Hematopoietic multipotent progenitor cell treated with erythropoietin and hydrocortisone succinate and interleukin-3 and kit ligand, for 8 days (in vitro differentiated cells): ENCODE results near the gene WDPCP.
"Not testable (repeated sequence)": the region's sequence is repeated elsewhere in the genome, so short reads cannot be mapped to it uniquely, and the experiment has no call there.

Experiments
- DNase-seq: peaks from one replicate; pipeline ENCODE4 v3.0.0-alpha.2; 2015

WDPCP gene, protein sequence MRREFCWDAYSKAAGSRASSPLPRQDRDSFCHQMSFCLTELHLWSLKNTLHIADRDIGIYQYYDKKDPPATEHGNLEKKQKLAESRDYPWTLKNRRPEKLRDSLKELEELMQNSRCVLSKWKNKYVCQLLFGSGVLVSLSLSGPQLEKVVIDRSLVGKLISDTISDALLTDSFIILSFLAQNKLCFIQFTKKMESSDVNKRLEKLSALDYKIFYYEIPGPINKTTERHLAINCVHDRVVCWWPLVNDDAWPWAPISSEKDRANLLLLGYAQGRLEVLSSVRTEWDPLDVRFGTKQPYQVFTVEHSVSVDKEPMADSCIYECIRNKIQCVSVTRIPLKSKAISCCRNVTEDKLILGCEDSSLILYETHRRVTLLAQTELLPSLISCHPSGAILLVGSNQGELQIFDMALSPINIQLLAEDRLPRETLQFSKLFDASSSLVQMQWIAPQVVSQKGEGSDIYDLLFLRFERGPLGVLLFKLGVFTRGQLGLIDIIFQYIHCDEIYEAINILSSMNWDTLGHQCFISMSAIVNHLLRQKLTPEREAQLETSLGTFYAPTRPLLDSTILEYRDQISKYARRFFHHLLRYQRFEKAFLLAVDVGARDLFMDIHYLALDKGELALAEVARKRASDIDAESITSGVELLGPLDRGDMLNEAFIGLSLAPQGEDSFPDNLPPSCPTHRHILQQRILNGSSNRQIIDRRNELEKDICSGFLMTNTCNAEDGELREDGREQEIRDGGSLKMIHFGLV

DNA sequence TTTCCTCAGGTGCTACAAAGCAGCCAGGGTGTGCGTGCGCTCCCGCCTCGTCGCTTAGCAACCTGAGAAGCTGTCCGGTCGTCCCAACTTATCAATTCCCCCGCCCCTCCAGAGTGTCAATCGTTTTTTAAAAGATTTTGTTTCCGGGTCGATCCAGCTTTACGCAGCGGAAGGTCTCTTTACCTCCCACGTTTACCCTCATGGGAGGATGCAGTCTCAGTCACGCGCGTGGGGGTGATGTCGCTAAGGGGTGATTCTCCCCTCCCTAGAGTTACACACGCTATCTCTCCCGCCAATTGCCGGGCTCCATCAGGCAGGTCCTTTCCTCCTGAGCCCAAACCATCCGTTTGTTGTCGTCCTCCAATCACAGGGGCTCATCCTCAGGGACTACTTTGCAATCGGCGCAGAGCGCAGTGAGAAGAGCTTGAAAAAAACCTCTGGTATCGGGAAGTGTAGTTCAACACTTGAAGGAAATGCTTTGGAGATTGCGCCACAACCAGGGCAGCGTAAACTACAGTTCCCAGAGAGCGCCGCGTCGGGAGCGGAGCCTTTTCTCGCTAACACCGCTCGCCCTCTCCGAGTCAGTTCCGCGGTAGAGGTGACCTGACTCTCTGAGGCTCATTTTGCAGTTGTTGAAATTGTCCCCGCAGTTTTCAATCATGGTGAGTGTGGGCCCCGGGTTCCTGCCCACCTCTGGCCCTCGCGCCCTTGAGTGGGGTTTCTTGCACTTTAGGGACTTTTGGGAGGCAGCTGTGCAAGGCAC lies at the start of gene WDPCP, which contains the start of gene MDH1:
Gene WDPCP, minus strand, starts transcription at position 93 of the 763 bp plus-strand sequence. CDS start 206 bp downstream, outside the sequence.
Gene MDH1, plus strand, starts transcription at position 579 of the 763 bp plus-strand sequence. Its CDS starts 81 bp downstream, at position 660.
- peak; percentile 99 for DNase-seq

DNA sequence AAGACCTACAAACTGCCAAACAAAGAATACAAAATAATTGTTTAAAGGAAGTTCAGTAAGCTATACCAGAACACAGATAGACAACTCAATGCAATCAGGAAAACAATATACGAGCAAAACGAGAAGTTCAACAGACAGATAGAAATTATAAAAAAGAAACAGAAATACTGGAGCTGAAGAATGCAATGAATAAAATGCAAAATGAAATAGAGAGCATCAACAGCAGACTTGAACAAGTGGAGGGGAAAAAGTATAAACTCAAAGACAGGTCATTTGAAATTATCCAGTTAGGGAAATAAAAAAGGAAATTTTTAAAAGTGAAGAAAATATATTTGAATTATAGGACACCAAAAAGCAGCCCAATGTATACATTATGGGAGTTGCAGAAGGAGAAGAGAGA lies 44.1 kb upstream of the WDPCP start:
- DNase-seq, result no peak

- peak; percentile 2 for DNase-seq
These were observed 43.2 kb upstream of the WDPCP start for GRCh38 chr2:63631501-63631900.

GRCh38 chr2:63628403-63628942 lies 40.2 kb upstream of the WDPCP start:
- no peak for DNase-seq

GRCh38 chr2:63627866-63628265 lies 39.6 kb upstream of the WDPCP start:
- DNase-seq, result no peak

- not testable (repeated sequence) for DNase-seq
These were observed 35.5 kb upstream of the WDPCP start for GRCh38 chr2:63623763-63624162.

GRCh38 chr2:63622751-63623150 lies 34.5 kb upstream of the WDPCP start:
- DNase-seq, result no peak

- no peak for DNase-seq
These were observed 31.1 kb upstream of the WDPCP start for GRCh38 chr2:63619328-63619727.

DNA sequence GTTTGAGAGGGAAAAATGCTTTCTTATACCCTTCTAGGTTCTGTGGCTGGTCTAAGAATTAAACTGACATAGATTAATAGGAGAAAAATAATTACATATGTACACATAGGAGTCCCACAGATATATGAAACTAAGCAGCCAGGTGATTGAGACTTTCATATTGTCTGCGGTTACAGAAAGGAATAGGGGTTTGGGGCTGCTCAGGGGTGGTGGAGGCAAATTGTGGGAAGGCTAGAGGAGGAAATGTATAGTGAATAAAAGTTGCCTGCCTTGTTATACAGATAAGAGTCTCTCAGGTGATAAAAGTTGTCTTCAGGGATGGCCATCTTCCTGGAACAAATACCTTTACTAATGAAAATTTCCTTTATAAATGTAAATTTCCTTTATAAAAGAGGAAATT lies 29.1 kb upstream of the WDPCP start:
- DNase-seq, result no peak

- no peak for DNase-seq
These were observed 27.0 kb upstream of the WDPCP start for GRCh38 chr2:63614983-63615945.

DNA sequence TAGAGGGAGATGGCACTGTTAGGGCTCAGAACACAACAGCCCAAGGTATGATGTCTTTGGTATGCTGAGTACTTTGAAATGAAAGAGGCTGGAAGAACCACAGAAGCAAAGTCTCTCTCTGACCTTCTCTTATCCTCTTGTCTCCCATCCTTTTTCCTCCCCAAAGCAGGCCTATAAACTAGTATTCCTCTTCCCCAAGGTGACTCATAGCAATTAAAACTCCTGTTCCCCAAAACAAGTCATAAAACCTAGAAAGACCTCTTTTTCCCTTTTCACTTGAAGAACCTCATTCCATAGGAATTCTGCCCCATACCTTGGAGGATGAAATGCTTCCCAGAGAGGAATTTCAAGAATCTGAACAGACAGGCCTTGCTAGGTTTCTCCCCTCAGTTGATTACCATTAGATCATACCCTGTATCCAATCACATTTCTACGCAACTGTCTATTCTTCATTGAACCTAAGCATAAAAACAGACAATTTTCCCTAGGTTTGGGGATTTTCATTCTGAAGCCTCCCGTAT lies 26.2 kb upstream of the WDPCP start:
- no peak for DNase-seq

- DNase-seq, result no peak
These were observed 25.2 kb upstream of the WDPCP start for GRCh38 chr2:63613391-63613901.

DNA sequence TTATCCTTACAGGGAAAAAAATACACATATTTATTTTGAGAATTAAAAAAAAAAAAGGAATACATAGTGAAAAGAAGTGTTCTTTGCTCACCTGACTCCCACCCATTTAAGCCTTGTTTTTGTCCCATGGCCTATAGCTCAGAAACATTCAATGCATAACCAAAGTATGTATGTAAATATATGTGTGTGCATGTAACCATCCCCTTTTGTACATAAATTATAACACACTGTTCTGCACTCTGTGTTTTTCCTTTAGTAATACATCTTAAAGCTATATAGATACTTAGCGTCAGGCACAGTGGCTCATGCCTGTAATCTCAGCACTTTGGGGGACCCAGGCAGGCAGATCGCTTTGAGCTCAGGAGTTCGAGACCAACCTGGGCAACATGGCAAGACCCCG lies 22.2 kb upstream of the WDPCP start:
- no peak for DNase-seq

DNA sequence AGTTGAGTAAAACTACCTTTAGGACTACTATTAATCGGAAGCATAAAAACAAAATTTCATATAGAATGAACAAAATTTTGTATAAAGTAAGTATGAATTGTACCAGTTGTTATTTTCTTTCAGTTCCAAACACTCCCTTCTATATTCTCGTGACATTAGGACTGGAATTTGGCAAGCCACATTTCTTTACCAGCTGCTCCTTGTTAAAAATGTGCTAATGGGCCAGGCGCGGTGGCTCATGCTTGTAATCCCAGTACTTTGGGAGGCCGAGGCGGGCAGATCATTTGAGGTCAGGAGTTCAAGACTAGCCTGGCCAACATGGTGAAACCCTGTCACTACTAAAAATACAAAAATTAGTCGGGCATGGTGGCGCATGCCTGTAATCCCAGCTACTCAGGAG lies 20.6 kb upstream of the WDPCP start:
- DNase-seq, result not testable (repeated sequence)

DNA sequence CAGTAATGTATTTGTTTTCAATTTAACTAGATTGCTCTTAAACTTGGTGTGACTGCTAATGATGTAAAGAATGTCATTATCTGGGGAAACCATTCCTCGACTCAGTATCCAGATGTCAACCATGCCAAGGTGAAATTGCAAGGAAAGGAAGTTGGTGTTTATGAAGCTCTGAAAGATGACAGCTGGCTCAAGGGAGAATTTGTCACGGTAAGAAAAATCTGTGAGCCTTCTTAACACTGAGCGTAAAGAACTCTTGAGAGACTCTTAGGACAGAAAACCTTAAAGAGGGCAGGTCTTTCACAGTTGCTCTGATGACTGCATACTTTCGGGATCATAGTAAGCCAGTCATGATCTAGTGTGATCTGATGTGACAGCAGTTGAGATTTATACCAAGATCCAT lies 16.4 kb upstream of the WDPCP start:
- DNase-seq, result no peak

- DNase-seq, result no peak
These were observed 12.7 kb upstream of the WDPCP start for GRCh38 chr2:63600881-63601460.

GRCh38 chr2:63598981-63599380 lies 10.7 kb upstream of the WDPCP start:
- no peak for DNase-seq

DNA sequence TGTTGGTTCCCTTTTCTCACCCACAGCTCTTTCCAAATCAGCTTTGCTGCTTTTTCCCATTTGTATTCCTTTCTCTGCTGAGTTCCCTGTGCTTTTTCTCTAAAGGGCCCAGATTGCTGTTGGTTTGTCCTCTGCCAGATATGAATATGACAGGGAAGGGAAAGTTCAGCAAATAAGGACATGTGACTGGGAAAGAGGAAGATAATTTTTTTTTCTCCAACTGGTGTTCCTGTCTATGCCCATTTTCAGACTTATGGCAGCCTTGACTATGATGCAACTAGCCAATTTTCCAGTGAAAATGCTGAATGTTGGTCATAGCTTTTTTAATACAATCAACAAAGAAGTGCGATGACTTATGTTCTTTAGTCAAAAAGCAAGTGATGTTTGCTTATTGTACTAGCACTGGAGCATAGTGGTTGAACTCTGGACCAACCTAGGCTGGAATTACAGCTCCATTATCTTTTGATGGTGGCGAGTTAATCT lies 8.2 kb upstream of the WDPCP start:
- no peak for DNase-seq

- peak; percentile 13 for DNase-seq
These were observed 6.4 kb upstream of the WDPCP start for GRCh38 chr2:63594660-63595059.

DNA sequence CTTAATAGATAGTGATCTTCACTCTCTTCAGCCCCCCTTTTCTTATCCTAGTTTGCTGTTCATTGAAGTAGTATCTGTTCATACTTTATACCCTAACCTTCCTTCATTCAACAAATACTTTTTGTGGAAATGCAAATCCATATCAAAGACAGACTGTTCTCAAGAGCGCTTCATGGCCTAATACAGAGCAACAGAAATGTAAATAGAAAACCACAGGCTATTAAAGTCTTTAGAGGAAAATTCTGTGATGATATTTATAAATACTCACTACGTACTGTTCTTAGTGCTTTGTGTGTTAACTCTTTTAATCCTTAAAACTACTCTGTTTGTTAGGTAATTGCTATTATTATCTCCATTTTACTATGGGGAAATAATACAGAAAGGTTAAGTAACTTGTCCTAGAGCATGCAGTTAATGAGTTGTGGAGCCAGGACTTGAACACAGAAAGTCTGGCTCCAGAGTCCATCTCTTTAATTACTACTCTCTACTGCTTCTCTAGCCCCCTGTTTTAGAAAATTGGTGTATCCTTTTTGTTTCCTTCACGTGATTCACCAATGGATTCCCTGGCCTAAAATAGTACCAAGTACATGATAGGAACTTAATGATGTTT lies 3.4 kb upstream of the WDPCP start:
- DNase-seq, result no peak
